ENCODE data around the gene PRKCB.

Gene PRKCB

DNA sequence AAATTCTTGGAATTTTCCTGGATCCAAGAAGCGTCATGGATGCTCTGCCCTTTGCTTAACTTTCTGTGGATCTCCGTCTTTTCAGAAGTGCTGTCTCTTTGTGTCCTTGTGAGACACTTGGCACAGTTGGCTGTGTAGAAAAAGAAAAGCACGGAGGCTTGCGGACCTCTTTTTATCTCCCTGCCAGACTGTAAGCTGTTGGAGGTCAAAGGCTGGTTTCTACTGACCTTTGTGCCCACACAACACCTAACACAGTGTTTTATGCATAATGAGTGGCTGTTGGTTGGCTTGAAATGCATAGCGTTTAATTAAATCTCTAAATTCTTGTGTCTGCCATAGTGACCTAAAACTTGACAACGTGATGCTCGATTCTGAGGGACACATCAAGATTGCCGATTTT, 344.7 kb downstream of the PRKCB start:
- no peak overlapping the region for H3K4me3 ChIP-seq
- H3K4me1 ChIP-seq = no peaks in the 10 kb centered on the region
- H3K9me3 ChIP-seq = no peaks in the 10 kb centered on the region
- H3K4me2 ChIP-seq = no peak overlapping the region
- H3K9ac ChIP-seq = no peak overlapping the region
- H4K20me1 ChIP-seq = no peaks in the 10 kb centered on the region
- H3K27me3 ChIP-seq = no peaks in the 10 kb centered on the region
- H3K27ac ChIP-seq = no peak overlapping the region
- no peaks in the 10 kb centered on the region; the same call in 1 of the 2 replicates for H3K36me3 ChIP-seq
- TF ChIP-seq Cebpa-rat (IDR thresholded peaks at IDR 0.05) = no peak

DNA sequence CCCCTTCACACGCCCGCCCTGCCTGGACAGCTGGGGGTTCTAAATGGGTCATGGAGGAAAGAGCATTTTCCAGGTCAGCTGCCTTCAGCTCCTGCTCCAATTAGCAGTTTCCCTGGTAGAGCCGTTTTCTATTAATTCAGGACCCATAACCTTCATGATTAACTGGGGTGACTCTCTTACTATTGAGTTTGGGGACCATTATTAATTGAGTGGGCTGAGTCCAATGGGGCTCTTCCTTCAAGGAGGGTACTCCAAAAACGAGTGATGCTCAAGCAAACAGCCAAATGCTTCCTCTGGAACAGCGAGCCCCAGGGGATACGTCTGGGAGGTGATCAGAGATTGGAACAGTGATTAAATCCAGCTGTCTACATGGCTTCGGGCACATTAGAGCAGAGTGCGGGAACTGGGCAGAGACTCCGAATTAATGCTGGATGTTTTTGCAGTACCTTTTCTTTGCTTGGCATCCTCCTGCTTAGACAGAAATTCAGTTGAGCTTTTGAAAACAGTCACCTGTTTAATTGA, 352.3 kb downstream of the PRKCB start:
- TF ChIP-seq Cebpa-rat (IDR thresholded peaks at IDR 0.05) = no peak
- no peak overlapping the region for H3K4me2 ChIP-seq

DNA sequence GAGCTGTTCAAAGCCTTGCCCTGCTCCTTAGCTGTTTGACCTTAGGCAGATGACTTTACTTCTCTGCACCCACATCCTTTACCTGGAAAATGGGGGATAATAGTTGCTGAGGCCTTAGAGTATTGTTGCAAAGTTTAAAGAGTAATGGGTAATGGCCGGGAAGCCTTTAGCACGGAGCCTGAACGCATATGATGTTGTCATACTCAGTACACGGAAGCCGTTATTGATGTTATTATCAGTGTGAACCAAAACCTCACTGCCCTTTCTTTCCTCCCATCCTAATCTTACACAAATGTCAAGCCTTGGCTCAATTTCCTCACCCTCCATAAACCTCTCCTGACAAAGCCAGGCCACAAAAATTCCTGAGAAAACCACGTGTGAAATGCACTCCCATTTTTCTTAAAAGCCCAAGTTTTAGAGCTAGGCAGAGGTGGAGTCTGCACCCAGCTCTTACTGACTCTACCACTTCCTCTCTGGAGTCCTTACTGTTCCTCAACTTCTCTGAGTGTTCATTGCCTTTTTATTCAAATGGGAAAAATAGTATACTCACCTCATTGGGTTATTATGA, 353.1 kb downstream of the PRKCB start:
- TF ChIP-seq Cebpa-rat (IDR thresholded peaks at IDR 0.05) = no peak
- Histone ChIP-seq H3K9me3 (no peaks in the 10 kb centered on the region), H4K20me1 (no peaks in the 10 kb centered on the region), H3K4me2 (no peak overlapping the region), H3K36me3 (no peaks in the 10 kb centered on the region; the same call in 1 of the 2 replicates), H3K27ac (no peak overlapping the region), H3K27me3 (no peaks in the 10 kb centered on the region), H3K4me3 (no peak overlapping the region), H3K4me1 (no peaks in the 10 kb centered on the region), H3K9ac (no peak overlapping the region)

More for the DNA sequence above, 352.3 kb downstream of the PRKCB start:
- Histone ChIP-seq H3K27me3 (no peaks in the 10 kb centered on the region), H3K4me1 (no peaks in the 10 kb centered on the region), H3K27ac (no peak overlapping the region), H4K20me1 (no peaks in the 10 kb centered on the region), H3K9ac (no peak overlapping the region), H3K4me3 (no peak overlapping the region), H3K9me3 (no peaks in the 10 kb centered on the region), H3K36me3 (no peaks in the 10 kb centered on the region; the same call in 1 of the 2 replicates)

DNA sequence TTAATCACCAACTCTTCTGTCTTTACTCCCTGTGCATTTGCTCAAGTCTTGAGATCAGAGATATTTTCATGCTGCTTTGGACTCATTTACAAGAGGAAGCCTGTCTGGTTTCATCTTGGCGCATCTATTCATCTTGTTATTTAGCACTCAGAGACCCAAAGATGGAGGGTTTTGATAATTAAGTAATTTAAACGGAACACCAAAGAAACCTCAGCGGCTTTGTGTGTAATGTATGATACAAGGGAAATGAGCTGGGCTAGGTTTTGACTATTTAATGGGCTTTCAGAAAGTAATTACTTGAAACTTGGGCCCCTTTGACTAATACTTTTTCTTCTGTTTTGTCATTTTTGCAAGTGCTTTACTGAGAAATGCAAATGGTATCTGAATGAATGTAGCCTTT, 354.2 kb downstream of the PRKCB start:
- H3K4me3 ChIP-seq = no peak overlapping the region
- H3K27ac ChIP-seq = no peak overlapping the region
- no peak for TF ChIP-seq Cebpa-rat (IDR thresholded peaks at IDR 0.05)
- H4K20me1 ChIP-seq = no peaks in the 10 kb centered on the region
- no peaks in the 10 kb centered on the region for H3K27me3 ChIP-seq
- H3K4me2 ChIP-seq = no peak overlapping the region
- H3K36me3 ChIP-seq = no peaks in the 10 kb centered on the region; the same call in 1 of the 2 replicates
- no peaks in the 10 kb centered on the region for H3K9me3 ChIP-seq
- H3K4me1 ChIP-seq = no peaks in the 10 kb centered on the region
- H3K9ac ChIP-seq = no peak overlapping the region

DNA sequence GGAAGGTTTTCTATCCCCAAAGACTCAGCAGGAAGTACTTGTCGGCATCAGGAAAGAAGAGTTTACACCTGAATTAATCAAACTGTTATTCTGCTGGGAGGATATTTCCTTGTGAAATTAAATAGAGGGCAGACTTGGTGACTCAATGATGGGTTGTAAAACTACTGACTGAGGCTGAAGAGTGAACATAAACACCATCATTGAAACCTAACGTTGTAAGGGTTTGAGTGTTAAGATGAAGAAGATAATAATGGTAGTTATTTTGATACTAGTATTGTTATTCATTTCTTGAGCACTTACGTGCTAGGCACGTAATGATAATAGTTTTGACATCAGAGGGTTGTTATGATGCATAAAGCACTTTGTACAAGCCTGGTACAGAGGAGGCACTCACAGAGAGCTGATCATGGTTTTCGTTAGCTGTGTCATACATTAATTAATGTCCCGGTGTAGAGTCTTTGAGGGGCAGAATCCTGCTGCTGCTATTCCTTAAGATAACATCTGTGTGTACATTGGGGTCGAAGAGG, 356.2 kb downstream of the PRKCB start:
- H3K4me3 ChIP-seq = no peak overlapping the region
- no peaks in the 10 kb centered on the region for H3K27me3 ChIP-seq
- H3K9me3 ChIP-seq = no peaks in the 10 kb centered on the region
- TF ChIP-seq Cebpa-rat (IDR thresholded peaks at IDR 0.05) = no peak
- H3K36me3 ChIP-seq = no peaks in the 10 kb centered on the region
- no peaks in the 10 kb centered on the region for H3K4me1 ChIP-seq
- H4K20me1 ChIP-seq = no peaks in the 10 kb centered on the region
- no peak overlapping the region for H3K27ac ChIP-seq
- H3K4me2 ChIP-seq = no peak overlapping the region
- H3K9ac ChIP-seq = no peak overlapping the region

DNA sequence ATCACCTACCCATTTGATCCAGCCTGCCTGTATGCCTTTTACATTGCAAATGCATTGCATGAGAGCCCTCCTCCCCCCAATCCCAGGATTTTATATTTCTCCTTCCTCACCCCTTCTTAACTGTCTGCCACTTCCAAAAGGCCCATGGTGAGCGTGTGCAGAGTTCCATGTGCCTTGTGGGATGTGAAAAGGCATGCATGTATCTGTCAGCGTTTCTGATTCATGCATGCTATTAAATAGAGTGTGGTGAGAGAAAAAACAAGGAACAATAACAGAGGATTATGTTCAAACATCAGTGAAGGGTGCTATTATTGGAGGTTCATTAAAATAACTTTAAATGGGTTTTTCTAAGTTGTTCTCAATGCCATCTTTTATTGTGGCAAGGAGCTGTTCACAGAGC, 359.4 kb downstream of the PRKCB start:
- H3K4me3 ChIP-seq = no peak overlapping the region
- TF ChIP-seq Cebpa-rat (IDR thresholded peaks at IDR 0.05) = no peak
- no peak overlapping the region for H3K27ac ChIP-seq
- no peaks in the 10 kb centered on the region for H3K9me3 ChIP-seq
- H3K4me1 ChIP-seq = no peaks in the 10 kb centered on the region
- H3K9ac ChIP-seq = no peak overlapping the region
- H3K27me3 ChIP-seq = no peaks in the 10 kb centered on the region
- no peaks in the 10 kb centered on the region for H4K20me1 ChIP-seq
- H3K4me2 ChIP-seq = no peak overlapping the region
- no peaks in the 10 kb centered on the region for H3K36me3 ChIP-seq

DNA sequence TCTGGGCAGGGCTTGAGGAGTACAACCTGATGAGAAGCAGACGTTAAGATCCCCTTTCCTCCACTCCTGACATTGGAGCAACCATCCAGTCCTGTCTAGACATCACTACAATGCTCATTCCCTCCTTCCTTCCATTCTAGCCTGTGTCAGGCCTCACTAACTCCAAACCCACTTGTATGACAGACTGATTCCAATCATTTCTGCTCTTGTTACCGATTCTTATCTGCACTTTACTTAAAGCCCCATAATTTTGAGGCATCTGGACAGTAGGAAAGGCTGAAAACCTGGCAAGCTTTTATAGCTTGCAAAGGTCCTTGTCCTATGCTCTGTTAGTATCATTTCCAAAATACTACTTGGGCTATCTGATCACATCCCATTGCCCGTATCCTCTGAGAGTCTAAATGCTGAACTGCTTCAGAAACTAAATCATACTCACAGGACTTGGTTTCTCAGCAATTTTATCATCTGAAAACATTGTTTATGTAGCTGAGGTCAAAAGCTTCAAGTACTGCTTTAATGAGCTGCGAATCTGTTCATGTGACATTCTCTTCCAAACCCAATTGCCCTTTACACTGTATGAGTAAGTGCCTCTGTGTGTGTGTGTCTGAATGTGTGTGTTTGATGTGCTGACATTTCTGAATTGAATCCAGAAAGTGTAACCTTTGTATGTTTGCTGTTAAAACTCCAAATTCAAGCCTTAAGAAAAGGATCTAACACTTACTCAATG, 363.2 kb downstream of the PRKCB start:
- no peak overlapping the region for H3K4me3 ChIP-seq
- H3K9ac ChIP-seq = no peak overlapping the region
- no peaks in the 10 kb centered on the region for H4K20me1 ChIP-seq
- H3K27ac ChIP-seq = no peak overlapping the region
- no peak for TF ChIP-seq Cebpa-rat (IDR thresholded peaks at IDR 0.05)
- H3K4me2 ChIP-seq = no peak overlapping the region
- H3K9me3 ChIP-seq = no peaks in the 10 kb centered on the region
- H3K36me3 ChIP-seq = no peaks in the 10 kb centered on the region
- H3K27me3 ChIP-seq = no peaks in the 10 kb centered on the region
- peaks cover 7% of the 10 kb centered on the region for H3K4me1 ChIP-seq

DNA sequence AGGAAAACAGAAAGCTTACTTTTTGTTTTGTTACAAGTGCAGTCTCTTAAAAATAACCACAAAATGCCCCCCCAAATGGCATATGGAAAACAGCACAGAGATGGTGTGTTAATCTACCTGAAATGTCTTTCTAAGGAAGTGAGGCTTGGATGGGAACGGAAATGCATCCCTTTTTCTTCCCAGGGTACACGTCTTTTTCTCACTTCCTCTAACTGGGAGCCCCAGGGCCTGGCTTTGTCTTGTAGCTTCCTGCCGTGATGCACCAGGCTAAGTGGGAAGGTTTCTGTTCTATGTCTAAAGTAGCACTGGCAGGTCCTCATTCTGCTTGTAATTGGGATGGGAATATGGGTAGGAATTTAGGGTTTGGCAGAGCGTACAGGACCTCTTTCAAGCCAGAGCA, 367.9 kb downstream of the PRKCB start:
- no peaks in the 10 kb centered on the region for H3K36me3 ChIP-seq
- no peak for TF ChIP-seq Cebpa-rat (IDR thresholded peaks at IDR 0.05)
- no peak overlapping the region for H3K9ac ChIP-seq
- H3K4me3 ChIP-seq = no peak overlapping the region
- peaks cover 25% of the 10 kb centered on the region for H3K4me1 ChIP-seq
- no peaks in the 10 kb centered on the region for H4K20me1 ChIP-seq
- no peak overlapping the region for H3K27ac ChIP-seq
- H3K27me3 ChIP-seq = no peaks in the 10 kb centered on the region
- peak overlapping the region; percentile 41; the same call in 1 of the 2 replicates for H3K4me2 ChIP-seq
- H3K9me3 ChIP-seq = no peaks in the 10 kb centered on the region

DNA sequence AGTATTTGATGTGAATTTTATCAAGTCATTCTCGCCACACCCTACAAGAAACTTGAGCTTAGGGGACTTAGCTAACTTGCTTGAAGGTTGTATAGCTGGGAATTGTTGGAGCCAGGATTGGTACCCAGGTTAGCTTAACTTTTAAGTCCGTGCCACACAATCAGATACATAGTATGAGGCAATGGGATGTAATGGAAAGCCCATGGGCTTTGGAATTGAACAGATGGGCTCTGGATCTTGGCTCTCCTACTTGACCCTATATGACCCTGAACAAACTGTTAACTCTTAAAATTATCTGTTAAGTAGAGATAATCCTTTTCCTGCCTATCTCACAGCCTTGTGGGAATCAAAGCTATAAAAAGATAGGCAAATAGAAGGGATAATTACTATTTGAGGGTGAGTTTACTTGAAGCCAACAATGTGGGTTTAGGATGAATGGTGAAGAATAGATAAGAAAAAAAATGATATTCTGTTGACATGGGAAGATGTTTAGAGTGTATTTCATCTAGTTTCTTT, 368.4 kb downstream of the PRKCB start:
- Histone ChIP-seq H3K27me3 (no peaks in the 10 kb centered on the region), H3K4me3 (no peak overlapping the region), H4K20me1 (no peaks in the 10 kb centered on the region), H3K9me3 (no peaks in the 10 kb centered on the region), H3K9ac (no peak overlapping the region), H3K36me3 (no peaks in the 10 kb centered on the region), H3K4me2 (peak overlapping the region; percentile 41; the same call in 1 of the 2 replicates), H3K4me1 (peaks cover 25% of the 10 kb centered on the region), H3K27ac (no peak overlapping the region)
- TF ChIP-seq Cebpa-rat (IDR thresholded peaks at IDR 0.05) = no peak

DNA sequence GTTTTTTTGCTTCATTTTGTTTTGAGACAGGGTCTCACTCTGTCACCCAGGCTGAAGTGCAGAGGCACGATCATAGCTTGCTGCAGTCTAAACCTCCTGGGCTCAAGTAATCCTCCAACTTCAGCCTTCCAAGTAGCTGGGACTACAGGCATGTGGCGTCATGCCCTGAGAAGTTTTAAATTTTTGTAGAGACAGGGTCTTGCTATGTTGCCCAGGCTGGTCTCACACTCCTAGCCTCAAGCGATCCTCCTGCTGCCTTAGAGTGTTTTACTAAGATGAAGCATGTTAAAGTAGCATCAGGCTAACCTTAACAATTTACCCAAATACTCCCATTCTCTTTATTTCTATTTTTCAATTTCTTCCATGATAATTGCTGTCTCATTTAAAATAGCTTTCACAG, 371.1 kb downstream of the PRKCB start:
- H3K9me3 ChIP-seq = no peaks in the 10 kb centered on the region
- H3K36me3 ChIP-seq = no peaks in the 10 kb centered on the region
- H3K4me1 ChIP-seq = peaks cover 25% of the 10 kb centered on the region
- H3K4me2 ChIP-seq = no peak overlapping the region
- no peaks in the 10 kb centered on the region for H4K20me1 ChIP-seq
- no peak overlapping the region for H3K4me3 ChIP-seq
- H3K9ac ChIP-seq = no peak overlapping the region
- no peak for TF ChIP-seq Cebpa-rat (IDR thresholded peaks at IDR 0.05)
- H3K27me3 ChIP-seq = no peaks in the 10 kb centered on the region
- H3K27ac ChIP-seq = no peak overlapping the region

Data from BLaER1 (cell line).